GM18861 (cell line): ENCODE measurements around the gene APOL2.
"Not testable (repeated sequence)": the region's sequence is repeated elsewhere in the genome, so short reads cannot be mapped to it uniquely, and the experiment has no call there.

Experiments used
- ATAC-seq: cut with Tn5 transposase; IDR thresholded peaks from one replicate; pipeline ENCODE4 v1.9.1; 2021; ENCODE audit not compliant: unreplicated experiment

APOL2 gene

DNA sequence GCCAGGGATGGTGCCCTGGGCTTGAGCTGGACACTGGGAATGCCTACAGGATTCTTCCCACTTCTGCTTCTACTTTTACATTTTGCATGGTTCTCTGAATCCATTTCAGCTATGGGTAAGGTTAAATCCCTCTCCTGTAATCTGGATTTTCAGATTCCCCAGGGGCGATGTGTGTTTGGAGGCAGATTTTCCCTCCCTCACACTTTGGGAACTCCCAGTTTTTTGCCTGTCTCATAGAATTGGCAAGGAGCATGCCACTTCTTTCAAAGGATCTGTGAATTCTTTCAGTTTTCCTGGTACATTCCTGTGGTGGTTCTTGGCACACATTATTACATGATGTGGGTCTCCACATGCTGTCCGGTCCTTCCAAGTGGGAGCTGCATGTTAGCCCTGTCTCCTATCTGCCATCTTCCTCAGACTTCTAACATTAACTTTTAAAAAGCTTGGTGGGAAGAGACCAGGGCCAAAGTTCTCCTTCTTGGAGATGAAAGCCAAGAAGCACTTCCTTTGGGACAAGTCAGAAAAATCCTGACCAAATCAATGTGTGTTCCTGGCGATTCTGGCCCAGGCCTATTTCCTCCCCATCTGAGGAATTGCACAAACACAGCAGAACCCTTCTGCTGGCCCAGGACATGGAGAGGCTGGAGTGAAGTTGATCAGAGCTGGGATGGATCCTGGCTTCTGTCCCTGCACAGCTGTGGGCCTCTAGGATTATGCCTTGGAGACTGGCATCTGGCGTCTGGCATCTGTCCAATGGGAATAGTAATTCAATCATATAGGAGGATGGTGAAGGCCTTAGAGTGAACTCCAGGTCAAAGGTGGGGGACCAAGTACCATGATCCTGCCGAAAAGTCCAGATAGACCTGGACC is 5.4 kb upstream of the APOL2 start:
- no peak for ATAC-seq

DNA sequence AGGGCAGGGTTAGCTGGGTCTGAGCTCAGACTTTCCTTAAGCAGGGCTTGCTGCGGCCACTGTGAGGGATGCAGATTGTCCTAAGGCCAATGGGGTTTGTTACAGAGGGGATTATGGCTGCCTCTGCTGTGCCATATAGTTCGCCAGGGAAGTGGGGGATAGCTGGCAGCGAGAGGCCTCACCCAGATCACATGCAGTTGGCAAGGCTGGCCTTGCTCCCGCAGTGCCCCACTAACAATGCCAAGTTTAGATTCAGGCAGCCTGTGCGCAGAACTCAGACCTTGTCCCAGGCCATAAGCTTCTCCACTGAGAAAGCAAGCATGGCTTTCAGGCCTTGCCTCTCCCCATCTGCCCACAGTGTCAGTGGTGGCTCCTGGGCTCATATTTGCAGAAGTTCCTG is 4.7 kb upstream of the APOL2 start:
- no peak for ATAC-seq

DNA sequence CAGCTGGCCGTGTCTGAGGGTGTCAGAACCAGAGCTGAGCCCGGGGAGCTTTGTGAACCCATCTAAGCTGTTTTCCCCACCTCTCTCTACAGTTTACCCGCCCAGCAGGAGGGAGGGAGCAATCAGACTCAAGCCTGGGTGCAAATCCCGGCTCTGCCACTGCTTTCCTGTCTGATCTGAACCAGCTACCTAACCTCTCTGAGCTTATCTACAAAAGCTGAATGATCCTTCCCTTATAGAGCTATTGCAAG is 252 bp downstream of the APOL2 start:
- no peak for ATAC-seq

DNA sequence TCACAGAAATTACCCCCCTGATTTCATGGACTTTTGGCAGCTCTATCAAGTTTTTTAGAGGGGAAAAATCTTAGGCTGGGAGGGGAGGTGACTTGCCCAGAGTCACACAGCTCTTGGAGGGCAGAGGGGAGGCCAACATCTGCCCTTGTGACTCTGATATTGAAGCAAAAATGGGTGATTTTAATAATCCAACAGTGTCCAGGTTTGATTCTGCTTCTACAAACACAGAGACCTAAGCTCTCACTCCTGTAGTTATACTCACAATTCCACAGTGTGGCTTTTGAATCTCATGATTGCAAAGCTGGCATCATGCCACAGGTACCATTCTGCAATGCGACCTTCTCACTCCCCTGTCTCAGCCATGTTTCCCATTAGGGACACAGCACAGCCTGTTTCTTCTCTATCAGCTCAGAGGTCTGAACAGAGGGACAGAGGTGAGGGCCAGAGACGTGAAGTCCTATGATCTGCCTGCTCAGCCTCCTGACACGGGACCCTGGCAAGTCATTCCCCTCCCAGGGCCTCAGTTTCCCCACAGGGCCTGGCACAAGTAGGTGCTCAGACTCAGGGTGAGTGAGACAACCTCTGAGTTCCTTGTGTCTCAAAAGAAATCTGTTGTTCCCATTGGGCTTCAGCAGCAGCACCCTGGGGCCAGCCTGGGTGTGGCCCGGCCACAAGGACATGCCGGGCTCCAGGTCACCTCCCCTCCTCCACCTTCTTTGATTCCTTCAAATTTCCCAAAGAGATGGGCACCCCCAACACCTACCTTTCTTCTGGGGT is 766 bp downstream of the APOL2 start:
- ATAC-seq, result no peak

DNA sequence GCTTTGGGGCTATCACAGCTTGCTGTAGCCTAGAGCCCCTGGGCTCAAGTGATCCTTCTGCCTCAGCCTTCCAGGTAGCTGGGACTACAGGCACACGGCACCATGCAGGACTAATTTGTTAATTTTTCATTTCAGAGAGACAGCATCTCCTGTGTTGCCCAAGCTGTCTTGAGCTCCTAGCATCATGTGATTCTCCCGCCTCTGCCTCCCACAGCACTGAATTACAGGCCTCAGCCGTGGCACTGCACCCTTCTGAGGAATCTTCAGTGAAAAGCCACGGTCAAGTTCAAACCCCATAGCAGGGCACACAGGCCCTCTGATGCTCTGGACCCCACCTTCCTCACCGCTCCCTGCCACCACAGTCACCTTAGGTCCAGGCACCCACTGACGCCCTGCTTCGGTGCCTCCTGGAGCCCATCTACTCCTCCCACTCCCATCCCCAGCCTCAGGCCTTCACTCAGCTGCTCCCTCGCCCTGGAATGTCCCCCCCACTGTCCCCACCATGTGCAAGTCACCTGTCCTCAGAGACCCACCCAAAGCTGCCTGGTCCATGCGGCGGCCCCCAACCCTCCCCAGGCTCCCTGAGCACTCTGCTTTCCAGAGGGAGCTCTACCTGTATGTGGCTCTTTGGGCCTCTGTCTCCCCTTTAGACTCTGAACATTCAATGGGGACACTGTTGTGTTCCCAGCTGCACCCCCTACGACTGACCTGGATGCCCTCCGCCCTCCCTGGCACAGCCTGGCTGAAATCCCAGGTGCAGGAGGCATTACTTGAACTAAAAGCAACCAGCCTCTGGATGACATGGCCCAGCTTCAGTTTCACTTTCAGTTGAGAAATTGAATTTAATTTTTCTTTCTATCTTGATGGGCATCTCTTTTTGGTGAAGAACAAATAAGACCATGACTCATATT is 1.6 kb downstream of the APOL2 start:
- ATAC-seq, result no peak

DNA sequence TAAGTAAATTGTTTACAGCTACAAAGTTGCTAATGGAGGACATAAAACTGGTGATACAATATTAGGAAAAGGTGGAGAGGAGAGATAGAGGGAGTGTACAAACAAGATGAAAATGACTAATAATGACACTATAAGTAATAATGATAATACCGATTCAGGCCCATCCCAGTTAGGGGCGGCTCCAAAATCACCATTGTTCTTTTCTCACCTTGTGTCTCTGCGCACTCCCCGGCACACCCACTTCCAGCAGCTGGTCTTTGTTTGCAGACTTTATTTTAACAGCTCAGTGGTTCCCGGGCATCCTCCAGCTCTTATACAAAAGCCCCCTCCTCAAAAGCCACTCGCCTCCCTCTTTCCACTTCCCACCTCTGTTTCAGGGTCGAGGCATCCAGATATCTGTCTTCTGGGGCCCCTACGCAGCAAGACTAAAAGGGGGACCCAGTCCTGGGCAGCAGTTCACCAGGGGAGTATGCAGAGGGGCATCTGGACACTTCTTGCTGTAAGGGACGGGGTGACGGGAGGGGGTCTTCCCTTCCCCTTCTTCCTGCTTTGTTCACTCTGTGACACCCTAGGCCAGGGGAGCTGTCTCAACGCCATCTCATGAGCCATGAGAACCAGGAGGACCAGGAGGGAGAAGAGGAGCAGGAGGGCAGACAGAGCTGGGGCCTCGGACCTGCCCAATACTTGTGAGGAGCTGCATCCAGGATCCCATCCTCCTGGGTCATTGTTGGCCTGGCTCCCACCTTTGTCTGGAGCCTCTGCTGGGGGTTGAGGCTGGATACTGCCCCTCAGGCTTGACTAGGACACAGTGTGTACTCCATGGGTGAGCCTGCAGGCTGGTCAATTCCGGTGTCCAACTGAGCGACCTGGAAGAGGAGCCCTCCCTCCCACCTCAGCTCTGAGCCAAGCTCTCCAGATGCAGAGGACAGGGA is 2.7 kb downstream of the APOL2 start:
- ATAC-seq, result no peak

DNA sequence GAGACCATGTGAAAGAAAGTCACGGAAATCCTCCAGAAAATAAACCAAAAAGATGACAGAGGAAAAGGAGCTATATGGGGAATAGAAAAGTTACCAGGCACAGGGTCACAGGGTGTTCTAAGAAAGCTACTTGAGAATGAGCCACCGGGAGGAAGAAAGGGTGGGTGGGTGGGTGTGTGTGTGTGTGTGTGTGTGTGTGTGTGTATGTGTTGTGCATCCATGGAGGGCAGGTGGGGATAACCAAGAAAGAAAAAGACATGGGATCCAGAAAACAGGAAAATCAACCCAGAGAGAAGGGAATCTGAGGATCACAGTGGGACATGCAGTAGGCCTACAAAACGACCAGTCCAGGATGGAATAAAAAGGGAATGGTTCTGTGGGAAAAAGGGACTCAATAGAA is 3.7 kb downstream of the APOL2 start:
- ATAC-seq, result no peak

DNA sequence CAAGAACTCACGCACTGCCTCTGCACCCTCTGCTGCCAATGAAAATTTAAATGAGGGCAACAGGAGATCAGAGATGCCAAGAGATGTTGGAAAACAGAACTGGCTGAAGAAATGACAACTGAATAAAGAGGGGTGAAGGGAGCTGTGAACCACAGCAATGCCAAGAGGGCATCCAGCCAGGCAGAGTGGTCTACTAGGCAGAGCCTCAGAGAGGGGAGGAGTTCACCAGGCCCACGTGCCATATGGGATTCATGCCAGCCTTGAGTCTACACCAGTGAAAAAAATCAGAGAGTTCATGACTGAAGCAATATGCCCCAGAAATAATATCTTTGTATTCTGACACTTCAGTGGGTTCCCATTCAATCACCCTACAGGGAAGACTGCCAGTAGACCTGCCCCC is 4.4 kb downstream of the APOL2 start:
- no peak for ATAC-seq

DNA sequence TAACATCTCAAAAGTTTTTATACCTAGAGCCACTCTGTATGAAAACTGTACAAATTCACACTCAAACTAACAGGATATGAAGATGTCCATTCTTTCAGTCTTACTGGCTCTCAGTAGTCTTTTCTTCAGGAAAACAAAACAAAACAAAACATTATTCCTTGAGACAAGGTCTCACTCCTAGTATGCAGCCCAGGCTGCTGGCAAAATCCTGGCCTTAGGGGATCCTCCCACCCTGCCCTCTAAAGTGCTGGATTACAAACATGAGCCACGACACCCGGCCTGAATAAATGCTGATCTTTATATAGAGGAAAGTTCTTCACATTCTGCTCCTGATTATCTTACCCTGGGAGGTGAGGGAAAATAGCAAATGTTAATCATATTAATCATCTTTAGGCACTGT is 5.1 kb downstream of the APOL2 start:
- ATAC-seq, result no peak

DNA sequence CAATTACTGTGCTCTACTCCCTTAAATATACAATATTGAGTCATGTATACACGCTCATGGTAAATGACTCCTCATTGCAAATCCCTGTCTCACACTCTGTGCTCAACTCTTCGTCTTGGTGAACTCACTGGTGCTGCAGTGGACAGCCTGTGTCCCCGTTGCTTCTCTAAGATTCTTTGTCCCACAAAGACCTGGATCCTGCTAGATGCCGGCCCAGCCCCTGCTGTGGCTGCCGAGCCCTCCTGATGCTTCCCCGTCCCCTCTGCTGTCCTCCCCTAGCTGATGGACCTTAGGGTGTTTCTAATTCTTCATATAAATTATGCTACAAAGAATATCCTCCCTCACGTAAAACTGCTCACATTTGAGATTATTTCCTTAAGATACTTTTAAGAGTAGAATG is 5.5 kb downstream of the APOL2 start:
- no peak for ATAC-seq

DNA sequence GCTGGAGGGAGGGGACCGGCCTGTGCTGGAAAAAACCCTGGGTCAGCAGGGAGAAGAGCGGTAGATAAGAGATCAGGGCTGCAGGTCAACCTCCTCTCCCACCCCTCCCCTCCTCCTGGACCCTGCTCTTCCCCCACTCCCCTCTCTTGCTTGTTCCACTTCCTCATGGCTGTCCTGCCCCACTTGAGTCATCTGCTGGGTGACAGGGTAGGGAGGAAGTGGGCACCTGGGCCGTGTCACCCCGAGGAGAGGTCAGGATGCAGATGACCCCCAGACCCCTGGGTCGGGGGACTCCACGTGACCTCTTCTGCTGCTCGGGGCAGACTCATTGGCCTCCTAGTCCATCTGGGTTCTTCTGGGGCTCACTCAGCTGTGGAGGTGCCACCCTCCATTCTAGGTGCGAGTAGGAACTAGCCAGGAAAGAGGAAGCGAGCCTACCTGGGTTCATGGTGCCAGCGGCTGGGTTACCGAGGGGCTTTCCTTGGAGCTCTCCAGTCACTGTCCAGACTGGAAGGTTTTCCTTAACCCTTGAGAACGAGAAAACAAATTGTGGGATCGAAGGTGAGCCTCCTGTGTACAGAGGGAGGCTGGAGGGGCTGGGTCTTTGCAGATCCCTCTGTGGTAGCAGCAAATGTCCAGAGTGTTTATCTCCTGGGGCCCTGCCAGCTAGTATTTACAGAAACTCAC is 6.5 kb downstream of the APOL2 start:
- no peak for ATAC-seq

DNA sequence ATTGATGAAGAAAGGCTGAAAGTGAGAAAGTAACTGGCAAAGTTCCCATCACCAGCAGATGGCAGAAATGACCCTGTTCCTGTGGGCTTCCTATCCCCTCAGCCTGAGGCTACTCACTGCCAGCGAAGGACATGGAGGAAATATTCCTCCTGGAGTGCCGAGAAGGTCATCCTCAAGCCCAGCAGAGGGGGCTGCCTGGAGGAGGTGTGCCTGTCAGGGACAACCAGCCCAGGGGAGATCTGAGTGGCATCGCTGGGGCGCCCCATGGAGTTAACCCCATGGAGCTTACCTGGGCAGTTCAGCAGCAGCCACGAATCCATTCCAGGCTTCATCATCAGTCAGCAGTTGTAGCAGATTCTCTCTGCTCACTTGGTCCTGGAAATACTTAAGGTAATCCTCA is 8.3 kb downstream of the APOL2 start:
- not testable (repeated sequence) for ATAC-seq

DNA sequence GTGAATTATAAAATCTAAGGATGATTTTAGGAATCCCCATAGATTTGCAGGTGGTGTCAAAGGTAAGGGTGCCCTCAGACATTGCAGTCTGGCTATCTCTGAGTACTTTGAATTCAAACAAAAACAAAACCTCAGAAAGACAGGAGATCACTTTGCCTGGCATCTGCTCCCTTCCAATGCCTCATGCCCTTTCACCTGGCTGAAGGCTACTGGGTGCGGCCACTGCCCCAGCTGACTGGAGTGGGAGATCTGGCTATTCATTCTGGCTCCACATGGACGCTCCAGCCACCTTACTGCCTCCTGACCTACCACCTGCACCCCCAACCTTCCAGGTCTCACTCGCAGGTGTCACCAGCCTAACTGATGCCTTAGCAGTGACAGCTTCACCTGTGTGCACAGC is 9.7 kb downstream of the APOL2 start:
- not testable (repeated sequence) for ATAC-seq

DNA sequence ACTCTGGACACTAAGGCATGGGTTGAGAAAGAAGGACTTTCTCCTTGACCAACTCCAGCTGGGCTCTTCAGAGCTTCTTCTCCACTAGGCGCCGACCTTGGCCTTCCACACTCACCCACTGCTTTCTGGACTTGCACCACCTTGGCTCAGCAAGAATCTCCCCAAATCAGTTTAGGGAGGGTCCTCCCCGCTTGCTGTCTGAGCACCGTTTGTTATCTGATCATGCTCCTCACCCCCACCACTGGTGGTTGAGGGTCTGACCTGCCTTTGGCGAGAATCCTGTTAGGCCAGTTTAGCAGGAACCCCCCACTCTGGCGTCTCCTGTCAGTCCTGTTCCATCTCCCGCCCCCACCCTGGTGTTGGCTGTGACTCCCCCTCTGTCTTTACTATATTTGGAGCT is 10.4 kb downstream of the APOL2 start:
- no peak for ATAC-seq

DNA sequence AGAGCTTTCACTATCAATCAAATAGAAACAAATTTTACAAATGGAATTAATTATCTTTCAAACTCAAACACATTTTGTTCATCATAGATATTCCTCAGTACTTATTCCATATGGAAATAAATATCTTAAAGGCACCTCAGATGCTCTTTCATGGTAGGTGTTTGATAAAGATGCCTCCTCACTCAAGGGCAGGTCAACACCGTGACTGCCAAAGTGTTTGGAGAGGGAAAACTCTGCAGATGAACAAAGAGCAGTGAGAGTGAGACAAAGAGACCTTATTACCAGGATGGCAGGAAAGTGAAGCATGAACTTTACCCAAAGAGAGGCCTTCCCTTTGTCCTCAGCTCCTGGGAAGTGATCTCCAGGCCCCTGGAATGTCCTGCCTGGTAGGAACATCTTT is 11.0 kb downstream of the APOL2 start:
- not testable (repeated sequence) for ATAC-seq

DNA sequence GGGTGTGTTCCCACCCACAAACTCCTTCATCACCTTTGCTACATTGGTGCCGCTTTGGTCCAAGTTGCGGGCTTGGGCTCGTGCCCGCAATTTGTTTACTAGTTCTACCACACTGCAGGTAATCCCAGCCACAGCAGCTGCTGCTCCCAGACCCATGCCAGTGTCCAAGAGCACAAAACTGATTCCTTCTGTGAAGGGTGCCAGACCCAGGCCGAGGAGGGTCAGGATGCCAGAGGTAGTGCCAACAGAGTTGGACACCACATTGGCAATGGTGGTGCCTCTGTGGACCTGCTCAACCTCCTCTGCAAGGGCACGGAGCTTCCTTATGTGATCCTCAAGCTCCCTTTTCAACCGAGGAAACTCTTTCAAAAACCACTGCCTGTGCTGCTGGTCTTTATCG is 11.5 kb downstream of the APOL2 start:
- ATAC-seq, result no peak

DNA sequence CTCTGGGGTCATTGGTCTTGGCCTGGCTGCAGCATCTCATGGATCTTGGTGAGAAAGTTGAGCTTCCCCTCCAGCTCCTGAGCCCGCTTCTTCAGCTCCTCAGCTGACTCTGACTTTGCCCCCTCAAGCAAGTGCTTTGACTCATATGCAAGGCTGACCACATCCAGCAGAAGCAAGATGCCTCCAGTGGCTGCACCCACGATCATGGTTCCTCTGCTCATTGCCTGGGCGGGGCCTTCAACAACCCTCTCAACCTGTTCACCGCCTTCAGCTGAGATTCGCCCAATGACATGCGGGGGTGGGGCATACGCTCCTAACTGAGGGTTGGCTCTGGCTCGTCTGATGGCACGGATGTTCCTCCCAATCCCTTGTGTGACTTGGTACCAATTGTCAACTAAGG is 11.9 kb downstream of the APOL2 start:
- no peak for ATAC-seq

DNA sequence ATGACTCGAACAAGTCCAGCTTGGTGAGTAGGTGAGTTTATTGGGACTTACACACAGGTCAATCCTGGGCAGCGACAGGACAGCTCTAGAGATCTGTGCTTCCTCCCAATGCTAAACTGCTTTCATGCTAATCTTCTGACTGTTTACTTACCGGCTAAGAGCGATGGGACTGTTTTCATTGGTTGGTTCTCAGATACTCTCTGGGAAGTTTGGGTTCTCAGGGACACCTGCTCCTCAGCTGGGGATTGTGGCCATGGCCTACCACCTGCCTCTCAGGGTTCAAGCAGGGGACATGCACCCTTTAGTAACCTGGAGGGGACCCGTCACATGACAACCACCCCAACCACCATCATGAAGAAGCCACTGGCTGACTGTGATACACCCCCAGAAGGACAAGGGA is 13.1 kb downstream of the APOL2 start:
- ATAC-seq, result no peak

DNA sequence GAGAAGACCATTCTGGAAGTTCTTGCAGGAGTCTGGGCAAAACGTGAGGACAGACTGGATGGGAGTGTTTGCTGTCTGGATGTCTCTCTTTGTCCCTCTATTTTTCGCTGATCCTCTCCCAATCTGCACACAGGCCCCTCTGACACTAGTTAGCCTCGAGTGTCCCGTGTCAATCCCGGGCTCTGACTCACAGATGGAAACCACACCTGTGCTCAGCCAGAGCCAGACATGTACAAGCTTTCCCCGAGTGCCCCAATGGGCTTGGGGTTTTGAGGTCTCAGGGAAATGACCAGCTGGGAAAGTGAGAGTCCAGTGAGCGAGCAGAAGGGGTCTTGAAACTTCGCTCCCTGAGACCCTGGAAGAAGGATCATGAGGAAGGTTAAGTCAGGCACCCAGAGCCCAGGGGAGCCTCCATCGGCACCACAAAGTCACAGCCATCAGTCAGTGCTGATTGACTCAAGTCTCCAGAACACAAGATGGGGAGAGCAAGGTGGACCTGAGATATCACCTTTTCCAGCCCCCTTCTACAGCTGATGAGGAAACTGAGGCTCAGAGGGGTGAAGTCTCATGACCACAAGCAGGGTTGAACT is 13.9 kb downstream of the APOL2 start:
- ATAC-seq, result no peak

DNA sequence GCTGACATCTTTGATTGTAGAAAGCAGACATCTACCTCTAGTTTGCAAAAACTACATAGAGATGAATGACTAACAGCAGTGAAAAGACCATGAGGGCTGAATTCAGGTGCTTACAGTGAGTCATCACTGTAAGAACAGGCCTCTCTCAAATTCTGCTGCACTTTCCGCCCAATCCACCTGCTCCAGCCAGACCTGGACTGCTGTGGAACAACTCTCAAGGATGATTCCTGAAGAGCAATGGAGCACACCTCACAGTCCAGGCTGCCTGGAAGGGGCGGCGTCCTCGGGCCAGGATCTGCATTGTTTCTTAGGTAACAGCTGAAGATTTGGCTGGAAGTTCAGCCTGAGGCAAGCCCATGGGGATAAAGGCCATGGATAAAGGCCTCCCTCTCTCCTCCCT is 15.1 kb downstream of the APOL2 start:
- ATAC-seq, result no peak
